COLO829 (cell line): ENCODE results near the gene IGSF23.

Experiments
- DNase-seq: peaks from one replicate; pipeline ENCODE4 v3.0.0; 2012; ENCODE audit warnings: low spot score

IGSF23 gene, protein sequence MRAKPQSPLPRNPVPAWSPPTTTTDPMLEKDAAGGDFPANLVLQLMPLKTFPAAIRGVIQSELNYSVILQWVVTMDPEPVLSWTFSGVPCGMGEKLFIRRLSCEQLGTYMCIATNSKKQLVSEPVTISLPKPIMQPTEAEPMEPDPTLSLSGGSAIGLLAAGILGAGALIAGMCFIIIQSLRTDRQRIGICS

DNA sequence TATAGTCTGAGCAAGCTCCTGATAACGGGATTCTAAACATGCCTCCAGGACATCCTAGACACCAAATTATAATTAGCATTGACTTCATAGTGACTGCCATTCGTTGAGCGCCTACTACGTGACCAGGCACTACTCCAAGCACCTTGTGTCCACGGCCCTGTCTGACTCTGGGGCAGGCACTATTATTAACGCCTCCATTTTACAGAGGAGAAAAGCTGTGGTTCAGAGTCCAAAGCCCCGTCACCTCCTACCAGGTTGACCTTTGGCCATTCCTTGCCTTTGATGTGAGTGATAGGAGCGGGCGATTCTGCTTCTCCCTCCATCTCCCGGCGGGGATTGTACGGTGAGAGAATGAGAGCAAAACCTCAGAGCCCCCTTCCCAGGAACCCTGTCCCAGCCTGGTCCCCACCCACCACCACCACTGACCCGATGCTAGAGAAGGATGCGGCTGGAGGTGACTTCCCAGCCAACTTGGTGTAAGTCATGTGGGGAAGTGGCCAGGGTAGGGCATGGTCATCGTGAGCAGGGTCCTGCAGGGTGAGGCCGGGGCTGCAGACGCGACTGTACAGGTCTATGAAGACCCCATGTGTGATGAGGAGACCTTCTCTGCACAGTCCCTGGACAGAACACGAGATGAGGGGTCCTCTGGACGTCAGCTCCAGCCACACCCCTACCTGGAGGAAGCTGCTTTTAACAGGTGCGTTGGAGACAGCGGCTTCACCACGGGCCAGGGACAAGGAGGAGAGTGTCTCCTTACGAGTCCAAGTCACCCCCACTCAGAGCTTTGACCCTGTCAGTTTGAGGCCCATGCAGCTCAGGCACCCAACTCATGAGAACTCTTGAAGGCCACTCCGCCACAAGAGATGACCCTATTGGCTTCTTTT lies at the start of gene IGSF23:
TSS of gene IGSF23 (plus strand) at position 269 of the 884 bp plus-strand sequence. CDS start at position 352, 83 bp downstream.
- DNase-seq: no peak

DNA sequence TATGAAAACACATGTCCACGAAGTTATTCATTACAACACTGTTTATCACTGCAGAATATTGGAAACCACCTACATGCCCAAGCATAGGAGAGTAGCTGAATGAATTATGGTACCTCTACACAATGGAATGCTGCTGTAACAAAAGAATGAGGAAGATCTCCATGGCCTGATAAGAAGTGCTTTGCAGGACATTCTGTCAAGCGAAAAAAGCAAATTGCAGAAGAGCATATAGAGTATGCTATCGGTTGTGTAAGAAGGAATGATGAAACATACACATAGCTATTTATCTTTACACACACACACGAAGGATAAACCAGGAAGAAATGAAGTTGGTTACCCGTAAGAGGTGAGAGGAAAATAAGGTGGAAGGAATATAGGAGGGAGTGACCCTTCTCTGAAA lies 46.4 kb upstream of the IGSF23 start:
- no peak for DNase-seq

DNA sequence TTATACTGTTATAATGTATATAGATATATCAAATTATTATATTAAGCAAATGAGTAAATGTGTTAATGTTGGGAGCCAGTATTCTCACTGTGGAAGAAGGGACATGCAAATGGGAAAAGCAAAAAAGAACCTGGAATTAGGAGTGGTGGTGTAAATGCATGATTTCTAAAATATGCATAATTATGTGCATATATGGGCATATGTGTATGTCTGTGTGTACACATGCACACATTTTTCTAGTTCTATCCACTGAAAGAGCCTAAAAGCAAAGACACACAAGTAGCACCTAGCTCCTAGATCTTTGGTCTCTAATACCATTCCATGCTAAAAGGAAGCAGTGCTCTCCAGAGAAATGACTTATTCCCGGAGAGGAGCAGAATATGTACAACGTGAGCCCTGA lies 45.6 kb upstream of the IGSF23 start:
- DNase-seq: no peak

DNA sequence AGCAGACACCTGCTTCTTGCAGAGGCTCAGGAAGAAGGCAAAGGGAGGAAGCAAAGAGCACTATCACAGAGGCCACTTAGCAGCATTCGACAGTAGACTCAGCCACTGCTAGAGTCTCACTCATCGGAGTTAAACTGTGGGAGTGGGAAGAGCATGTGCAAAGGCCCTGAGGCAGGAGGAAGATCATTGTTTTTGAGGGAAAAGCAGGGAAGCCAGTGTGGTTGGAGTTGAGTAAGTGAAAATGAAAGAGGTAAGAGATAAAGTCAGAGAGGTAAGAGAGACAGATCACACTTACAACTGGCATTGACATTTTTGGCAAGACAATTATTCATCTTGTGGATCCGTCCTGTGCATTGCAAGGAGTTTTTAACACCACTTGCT lies 42.8 kb upstream of the IGSF23 start:
- DNase-seq: no peak

DNA sequence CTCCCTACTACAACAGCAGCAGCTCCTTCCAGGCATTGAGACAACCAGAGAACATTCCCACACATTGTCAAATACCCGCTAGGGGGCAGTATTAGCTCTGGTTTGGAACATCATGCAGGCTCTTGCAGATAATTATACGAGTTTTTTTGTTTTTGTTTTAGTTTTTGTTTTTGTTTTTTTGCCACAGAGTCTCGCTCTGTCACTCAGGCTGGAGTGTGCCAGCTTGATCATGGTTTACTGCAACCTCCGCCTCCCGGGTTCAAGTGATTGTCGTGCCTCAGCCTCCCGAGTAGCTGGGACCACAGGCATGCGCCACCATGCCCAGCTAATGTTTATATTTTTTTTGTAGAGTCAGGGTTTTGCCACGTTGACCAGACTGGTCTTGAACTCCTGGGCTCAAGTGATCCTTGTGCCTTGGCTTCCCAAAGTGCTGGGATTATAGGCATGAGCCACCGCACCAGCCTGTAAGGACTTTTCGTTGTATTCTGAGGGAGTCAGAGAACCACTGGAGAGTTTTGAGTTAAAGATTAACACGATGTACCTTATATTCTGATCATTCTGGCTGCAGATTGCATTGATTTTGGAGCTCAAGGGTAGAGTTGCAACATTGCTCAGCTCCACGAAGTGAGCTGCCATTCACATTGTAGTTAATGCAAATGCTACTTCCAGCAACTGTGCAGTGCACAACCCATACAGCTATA lies 42.2 kb upstream of the IGSF23 start:
- DNase-seq: peak; percentile 68

DNA sequence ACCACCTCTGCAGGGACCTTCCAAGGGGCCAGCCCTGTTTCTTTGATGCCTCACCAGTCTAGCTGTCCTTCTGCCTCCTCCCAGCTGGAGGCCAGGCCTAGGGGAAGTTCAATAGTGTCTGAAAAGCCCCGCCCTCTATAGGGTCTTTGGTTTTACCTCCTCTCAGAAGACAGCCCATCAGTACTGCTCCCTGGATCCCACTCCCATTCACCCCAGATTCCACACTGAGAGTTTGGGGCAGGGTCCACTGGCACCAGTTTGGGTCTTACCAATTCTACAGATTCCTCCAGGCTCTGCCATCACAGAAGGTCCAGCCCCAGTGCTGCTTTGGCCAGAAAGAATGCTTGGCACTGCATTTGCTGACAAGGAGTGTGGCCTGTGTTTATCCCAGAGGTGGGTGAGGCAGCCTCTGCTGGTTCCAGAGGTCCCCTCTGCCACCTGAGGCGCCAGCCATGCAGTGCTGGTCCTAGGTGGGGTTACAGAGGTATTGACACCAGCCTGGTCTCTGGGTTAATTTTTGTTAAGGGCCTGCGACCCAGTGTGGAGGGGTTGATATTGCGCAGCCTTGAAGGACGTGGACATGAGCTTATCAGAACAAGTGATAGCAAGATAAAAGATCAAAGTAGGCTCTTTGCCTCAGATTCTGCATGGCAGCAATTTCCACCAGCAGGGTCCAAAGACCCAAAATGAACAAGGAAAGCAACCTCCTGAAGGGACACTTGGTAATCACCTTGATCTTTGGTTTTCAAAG lies 41.4 kb upstream of the IGSF23 start:
- no peak for DNase-seq

DNA sequence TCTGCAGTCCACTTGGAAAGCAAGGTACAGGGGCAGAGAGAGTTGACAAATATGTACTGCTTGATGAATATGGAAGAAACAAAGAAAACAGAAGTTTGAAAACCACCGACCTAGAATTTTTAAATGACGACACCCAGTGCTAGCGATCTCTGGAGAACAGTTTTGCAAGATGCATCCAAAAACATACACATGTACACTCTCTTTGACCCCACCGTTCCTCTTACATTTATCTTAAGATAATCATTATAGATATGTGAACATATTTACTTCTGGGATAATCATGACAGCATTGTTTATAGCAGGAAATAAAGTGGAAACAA lies 40.8 kb upstream of the IGSF23 start:
- DNase-seq: no peak

DNA sequence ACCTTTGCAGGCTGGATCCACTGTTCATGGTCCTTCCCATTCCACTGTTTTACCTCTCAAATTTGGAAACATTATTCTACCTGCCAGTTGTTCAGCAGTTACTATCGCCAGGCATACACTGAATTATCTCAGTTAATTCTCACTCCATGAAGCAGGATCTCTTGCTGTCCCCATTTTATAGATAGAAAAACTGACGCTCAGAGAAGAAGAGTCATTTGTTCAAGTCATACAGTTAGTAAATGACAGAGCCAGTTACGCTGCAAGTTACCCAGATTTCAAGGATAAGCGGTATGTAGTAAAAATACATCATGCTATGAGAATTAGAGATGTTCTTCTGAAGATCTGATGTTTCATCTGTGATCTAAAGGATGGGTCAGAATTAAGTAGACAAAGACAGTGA lies 40.2 kb upstream of the IGSF23 start:
- DNase-seq: no peak

DNA sequence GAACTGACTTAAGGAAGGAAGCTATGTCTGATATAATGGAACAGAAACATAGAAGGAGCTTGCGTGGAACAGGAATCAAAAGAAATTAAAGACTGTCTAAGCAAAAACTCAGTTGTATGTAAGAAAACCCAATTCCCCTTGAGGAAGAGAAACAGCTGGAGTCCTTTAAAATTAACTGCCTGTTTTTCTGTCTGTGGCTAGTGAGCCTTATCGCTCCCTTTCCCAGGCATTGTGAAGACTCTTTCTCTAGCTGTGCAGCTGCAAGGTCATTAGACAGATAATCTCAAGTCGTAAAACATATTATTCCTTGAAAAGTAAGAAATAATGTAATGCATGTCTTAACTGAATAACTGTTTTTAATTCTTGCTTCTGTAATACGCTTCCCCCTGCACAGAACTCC lies 39.7 kb upstream of the IGSF23 start:
- no peak for DNase-seq

DNA sequence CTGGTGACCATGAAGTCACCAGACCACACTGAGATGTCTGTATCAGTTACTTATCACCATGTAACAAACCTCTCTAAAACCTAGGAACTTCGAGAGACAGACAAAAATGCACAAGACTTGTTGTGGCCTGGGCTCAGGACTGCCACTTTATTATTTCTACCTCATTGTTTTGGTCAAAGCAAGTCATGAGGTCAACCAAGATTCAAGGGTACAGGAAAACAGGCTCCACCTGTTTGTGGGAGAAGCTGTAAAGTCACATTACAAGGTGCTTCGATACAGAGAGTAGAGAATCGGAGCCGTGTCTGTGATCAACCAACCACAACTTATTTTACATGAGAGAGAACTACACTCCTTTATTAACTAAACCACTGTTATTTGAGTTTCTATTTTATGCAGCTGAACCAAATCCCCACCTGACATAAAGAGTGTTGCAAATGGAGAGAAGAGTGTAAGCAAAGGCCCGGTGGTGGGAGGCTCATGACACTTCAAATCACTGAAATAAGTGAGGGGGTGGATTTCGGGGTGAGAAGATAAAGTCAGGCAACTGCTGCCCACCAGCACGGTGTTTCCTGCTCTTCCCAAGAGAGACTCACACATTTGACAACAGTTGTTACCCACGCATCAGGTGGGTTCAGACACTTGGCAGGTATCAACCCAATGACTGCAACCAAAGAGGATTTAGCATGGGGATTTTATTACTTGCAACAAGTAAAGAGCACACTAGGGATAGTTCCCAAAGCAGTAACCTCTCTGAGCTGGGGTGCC lies 39.0 kb upstream of the IGSF23 start:
- no peak for DNase-seq

DNA sequence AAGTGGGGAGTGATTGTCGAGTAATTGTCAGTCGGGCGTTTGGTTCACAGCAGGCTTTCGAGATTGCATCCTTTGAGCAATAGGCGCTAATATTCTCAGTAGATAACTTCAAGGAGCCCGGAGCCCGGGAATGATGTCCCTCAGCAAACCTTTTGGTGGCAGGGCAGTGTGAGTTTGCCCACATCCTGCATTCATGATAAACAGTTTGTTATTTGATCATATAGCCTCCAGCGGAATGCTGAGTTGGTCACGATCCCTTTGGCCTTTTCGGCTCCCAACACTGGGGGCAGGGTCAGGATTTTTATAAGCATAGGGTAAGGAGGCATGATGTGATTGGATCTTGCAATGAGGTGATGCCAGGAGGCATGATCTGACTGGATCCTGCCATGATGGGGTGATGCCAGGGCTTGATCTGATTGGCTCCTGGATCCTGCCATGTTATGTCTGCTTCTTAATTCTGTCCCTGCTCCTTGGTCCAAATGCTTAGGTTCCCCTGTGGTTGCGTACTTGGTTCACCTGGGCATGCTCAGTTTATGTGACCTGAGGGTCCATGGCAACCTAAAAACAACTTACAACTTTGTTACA lies 38.2 kb upstream of the IGSF23 start:
- DNase-seq: no peak

DNA sequence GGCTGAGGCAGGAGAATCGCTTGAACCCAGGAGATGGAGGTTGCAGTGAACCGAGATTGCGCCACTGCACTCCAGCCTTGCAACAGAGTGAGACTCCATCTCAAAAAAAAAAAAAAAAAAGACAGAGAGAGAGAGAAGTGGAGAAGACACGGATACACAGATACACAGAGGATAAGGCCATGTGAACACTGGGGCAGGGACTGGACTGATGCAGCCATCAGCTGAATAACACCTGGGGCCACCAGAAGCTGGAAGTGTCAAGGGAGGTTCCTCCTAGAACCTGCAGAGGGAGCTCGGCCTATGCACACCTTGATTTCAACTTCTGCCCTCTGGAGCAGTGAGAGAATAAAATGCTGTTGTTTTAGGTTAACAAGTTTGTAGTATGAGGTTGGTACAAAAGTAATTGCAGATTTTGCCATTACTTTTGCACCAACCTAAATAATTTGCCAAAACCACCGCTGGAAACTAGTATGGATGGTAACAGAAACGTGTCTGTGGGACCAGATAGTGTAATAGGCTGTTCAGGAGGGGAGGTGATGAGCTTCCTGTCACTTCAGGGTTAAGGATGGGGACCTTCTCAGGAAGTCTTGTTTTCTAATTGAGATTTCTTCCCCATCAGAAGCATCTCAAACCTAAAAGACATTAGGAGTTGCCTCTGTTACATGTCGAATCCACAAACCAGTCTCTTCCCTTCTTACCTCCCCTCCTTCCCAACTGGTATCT lies 36.4 kb upstream of the IGSF23 start:
- DNase-seq: no peak

DNA sequence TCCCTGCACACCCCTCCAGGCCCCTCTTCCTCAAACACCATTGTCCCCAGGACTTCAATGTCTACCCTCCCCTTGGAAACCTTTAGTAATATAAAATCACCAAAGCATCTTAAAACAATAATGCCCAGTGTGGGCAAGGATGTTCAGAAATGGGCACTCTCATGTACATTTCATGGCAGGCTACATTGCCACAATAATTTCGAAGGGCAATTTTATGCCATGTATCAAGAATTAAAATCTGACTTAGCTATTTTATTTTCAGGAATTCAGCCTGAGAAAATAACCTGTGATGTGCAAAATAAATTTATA lies 35.8 kb upstream of the IGSF23 start:
- DNase-seq: no peak

DNA sequence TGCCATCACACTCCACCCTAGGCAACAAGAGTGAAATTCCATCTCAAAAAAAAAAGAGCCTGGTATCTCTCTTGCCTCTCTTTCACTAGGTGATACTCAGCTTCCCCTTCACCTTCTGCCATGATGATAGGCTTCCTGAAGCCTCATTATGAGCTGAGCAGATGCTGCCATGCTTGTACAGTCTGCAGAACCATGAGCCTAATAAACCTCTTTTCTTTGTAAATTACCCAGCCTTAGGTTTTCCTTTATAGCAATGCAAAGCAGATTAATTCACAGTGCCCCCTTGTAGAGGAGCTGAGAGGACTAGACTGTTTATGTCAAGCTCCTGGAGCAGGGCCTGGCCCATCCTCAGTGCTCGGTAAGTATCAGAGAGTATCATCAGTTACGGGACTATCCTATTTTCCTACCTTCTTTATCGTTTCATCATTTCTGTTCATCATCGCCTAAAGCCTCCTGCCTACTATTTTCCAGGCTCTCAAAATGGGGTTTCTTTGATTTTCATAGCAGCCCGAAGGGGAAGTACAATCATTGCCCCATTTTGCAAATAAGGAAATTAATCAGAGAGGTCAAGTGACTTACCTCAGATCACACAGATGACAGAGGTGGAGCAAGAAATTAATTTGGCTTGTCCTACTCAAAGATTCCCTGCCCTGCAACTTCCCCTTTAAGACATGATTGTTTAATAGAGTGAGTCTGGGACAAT lies 33.5 kb upstream of the IGSF23 start:
- DNase-seq: no peak

DNA sequence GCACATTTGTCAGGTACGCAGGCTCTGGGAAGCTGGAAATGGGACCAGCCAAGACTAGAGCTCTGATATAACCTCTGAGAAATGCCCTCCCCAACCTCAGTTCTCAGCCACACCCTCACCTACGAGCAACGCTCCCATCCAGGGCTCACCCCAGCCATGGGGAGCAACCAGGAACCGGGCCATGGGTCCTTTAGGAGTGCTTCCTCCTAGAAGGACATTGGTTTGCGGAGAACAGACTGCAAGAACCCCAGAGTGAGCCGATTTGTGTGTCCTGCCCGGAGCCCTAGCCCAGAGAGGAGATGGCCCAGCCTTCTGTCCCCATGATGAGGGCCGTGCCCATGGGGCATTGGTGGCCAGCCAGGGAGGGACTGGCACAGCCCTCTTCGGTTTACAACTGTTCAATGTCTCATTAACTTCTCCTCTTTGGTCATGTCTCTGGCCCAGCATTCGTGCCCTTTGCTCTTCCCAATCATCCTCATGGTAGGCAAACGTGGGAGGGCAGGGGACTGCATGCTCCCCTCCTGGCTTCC lies 32.9 kb upstream of the IGSF23 start:
- no peak for DNase-seq

DNA sequence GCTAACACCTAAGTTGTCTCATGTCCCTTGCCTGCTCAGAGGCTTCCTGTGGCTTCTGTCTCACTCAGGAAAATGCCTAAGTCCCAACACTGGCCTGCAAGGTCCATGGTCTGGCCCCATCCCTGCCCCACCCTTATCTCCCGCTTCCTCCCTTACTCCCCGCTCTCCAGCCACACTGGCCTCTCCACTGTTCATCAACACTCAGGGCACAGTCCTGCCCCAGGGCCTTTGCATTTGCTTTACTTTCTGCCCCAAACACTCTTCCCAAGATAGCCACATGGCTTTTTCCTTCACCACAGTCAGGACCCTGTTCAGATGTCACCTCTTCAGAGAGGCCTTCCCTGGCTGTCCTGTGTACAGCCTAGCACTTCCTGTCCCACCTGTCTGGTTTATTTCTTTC lies 32.1 kb upstream of the IGSF23 start:
- DNase-seq: no peak

DNA sequence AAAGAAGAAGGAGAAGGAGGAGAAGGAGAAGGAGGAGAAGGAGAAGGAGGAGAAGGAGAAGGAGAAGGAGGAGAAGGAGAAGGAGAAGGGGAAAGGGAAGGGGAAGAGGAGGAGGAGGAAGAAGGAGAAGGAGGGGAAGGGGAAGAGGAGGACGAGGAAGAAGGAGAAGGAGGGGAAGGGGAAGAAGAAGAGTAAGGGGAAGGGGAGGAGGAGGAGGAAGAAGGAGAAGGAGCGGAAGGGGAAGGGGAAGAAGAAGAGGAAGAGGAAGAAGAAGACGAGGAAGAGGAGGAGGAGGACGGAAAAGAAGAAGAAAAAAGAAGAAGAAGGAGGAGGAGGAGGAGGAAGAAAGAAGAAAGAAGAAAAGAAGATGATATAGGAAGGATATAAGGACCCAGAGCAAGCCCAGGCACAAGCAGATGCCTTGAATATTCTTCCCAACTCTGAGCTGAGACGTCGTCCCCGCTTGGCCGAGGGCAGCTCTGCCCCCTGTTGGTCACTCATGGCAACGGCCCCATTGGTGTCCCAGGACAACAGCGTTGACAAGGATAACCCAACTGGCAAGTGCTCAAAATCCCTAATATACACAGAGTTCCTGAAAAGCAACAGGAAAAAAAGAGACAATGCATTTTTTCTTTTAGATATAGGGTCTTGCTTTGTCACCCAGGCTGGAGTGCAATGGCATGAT lies 30.6 kb upstream of the IGSF23 start:
- DNase-seq: peak; percentile 35

DNA sequence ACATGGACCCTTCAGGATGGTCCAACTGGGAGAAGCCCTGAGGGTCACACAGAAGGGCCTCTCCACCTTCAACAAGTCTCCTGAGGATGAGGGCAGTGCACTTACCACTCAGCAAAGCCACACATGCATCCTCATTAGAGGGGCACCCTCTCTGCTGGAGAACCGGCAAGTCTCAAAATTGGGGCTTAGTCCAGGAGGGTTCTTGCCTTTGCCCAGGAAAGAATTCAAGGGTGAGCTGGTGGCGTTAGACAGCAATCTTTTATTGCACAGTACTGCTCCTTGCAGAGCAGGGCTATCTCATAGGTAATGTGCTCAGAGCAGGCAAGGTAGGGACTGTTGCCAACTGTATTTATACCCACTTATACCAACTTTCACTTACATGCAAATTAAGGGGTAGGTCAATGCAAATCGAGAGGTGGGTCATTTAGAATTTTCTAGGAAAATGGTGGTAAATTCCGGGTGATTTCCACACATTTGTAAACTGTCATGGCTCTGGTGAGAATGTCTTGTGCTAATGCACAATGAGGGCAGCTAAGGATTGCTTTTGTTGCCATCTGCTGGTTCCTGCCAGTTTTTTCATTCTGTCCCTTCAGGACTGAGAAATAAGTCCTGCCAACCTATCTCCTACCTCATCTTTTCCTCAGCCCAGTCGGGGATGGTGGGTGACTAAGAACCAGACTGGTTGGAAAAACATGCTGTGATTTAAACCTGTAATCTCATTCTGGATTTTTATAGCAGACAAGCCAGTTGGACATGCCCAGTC lies 27.8 kb upstream of the IGSF23 start:
- DNase-seq: no peak
